CD4-positive, alpha-beta T cell (primary cell): ENCODE results near the gene MS4A15. TPM values are rescaled to one million over a fixed set of nuclear protein-coding genes. Genes with fewer than 3 reads are reported as not detected.

ENCODE experiments used
- ATAC-seq: fragments of 200-7000 bp; cut with Tn5 transposase; one replicate; pipeline ENCODE4 v1.10.0; 2022; ENCODE audit warnings: mild to moderate bottlenecking; ENCODE audit not compliant: poor library complexity
- CTCF ChIA-PET: fragments of 350-600 bp; sonication (Branson Sonifier 250); formaldehyde crosslinking; loops from one replicate; lab custom pipeline; 2021; ENCODE audit warnings: antibody characterized with exemption, inconsistent platforms; lab: Charles Lee
- POLR2A ChIA-PET: fragments of 350-600 bp; sonication (Branson Sonifier 250); formaldehyde crosslinking; loops from one replicate; lab custom pipeline; 2021; ENCODE audit warnings: antibody characterized with exemption, inconsistent platforms; lab: Charles Lee
- DNase-seq, 14 experiments: peaks; one replicate each; pipeline ENCODE4 v3.0.0-alpha.2; 2013 to 2020; ENCODE audit warnings: mixed read lengths in 2 of 14
- H3K27ac ChIP-seq, 2 donors: one replicate each; pipeline versions ENCODE4 v1.5.1 to v1.7.0; 2013; ENCODE audit warnings: low read length in 2 of 2, low read depth in 1 of 2, mild to moderate bottlenecking in 1 of 2
- H3K27me3 ChIP-seq, 2 experiments: 1 replicate in 1 of 2; 2 replicates in 1 of 2; pipeline versions ENCODE4 v1.6.1 to v1.7.0; 2013; ENCODE audit warnings: low read length in 2 of 2, control low read depth in 1 of 2, mild to moderate bottlenecking in 1 of 2, moderate library complexity in 1 of 2; ENCODE audit not compliant: insufficient read depth in 2 of 2, control insufficient read depth in 1 of 2
- H3K36me3 ChIP-seq: one replicate; pipeline ENCODE4 v1.6.1; 2013; ENCODE audit warnings: low read length, control low read depth; ENCODE audit not compliant: insufficient read depth
- H3K4me1 ChIP-seq: one replicate; pipeline ENCODE4 v1.6.1; 2013; ENCODE audit warnings: low read length, control low read depth; ENCODE audit not compliant: insufficient read depth
- H3K4me3 ChIP-seq: one replicate; pipeline ENCODE4 v1.5.1; 2013; ENCODE audit warnings: mild to moderate bottlenecking, low read length, moderate library complexity
- H3K9me3 ChIP-seq, 2 experiments: 1 replicate in 1 of 2; 2 replicates in 1 of 2; pipeline versions ENCODE4 v1.6.1 to v1.7.0; 2013; ENCODE audit warnings: low read length in 2 of 2, mild to moderate bottlenecking in 2 of 2, control low read depth in 1 of 2, moderate library complexity in 1 of 2; ENCODE audit not compliant: control insufficient read depth in 1 of 2, insufficient read depth in 1 of 2
- H3K27ac Mint-ChIP-seq: one replicate; pipeline ENCODE4 v1.8.0; 2020; ENCODE audit warnings: mixed read lengths
- H3K27me3 Mint-ChIP-seq: one replicate; pipeline ENCODE4 v1.8.0; 2021; ENCODE audit warnings: mixed read lengths
- H3K36me3 Mint-ChIP-seq: one replicate; pipeline ENCODE4 v1.8.0; 2021; ENCODE audit warnings: low read depth, mixed read lengths
- H3K4me1 Mint-ChIP-seq: one replicate; pipeline ENCODE4 v1.8.0; 2021; ENCODE audit warnings: low read depth, mixed read lengths
- H3K4me3 Mint-ChIP-seq: one replicate; pipeline ENCODE4 v1.8.0; 2020; ENCODE audit warnings: mild to moderate bottlenecking, mixed read lengths
- H3K9me3 Mint-ChIP-seq: one replicate; pipeline ENCODE4 v1.8.0; 2020; ENCODE audit warnings: mixed read lengths
- CTCF ChIP-seq: fragments of 200-600 bp; IDR thresholded peaks from one replicate; pipeline ENCODE4 v1.8.0; 2022; ENCODE audit warnings: antibody characterized with exemption, mild to moderate bottlenecking
- intact Hi-C, 2 experiments: fragments of 100-400 bp; cut with DNase I in 1 of 2; cut with micrococcal nuclease in 1 of 2; formaldehyde crosslinking; loops; one replicate each; pipeline versions ENCODE4 v1.15.1 to v1.9.0; 2023 to 2025; cut with DNase I, micrococcal nuclease
- total RNA-seq, 174 experiments: library from RNA in 2 of 174; stranded (reverse) in 2 of 174; gene quantifications; one replicate each; pipeline ENCODE4 v1.2.3 and lab custom pipeline; 2021 to 2026

The MS4A15 gene
- total RNA-seq, 2 experiments from 2014 or later: not detected

DNA sequence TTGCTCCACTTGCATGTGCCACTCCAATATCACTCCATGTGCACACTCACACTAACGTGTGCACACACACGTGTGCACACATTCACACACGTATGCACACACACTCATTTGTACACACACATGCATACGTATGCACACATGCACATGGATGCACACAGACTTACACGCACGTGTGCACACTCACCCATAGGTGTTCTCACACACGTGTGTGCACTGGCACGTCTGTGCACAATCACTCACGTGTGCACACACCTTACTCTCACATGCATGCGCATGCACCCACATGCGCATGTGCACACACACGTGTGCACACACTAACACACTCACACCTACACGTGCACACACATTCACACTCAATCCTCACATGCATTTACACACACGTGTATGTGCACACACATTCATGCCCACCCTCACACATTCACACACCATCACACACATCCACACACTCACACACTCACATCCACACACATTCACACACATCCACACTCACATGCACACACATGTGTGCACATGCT, 9.3 kb upstream of the MS4A15 start:
- ChIA-PET CTCF (no interaction called here), POLR2A (no interaction called here)
- DNase-seq: no peak
- Mint-ChIP-seq H3K36me3 (no peaks in the 10 kb centered on the region), H3K27ac (no peak overlapping the region), H3K9me3 (peaks cover 2% of the 10 kb centered on the region), H3K4me3 (no peak overlapping the region), H3K27me3 (peaks cover 36% of the 10 kb centered on the region), H3K4me1 (no peaks in the 10 kb centered on the region)
- Histone ChIP-seq H3K4me1 (no peaks in the 10 kb centered on the region), H3K27ac (no peak overlapping the region), H3K4me3 (no peak overlapping the region), H3K27me3 (peaks cover 0 to 2% of the 10 kb centered on the region in 2 experiments), H3K36me3 (no peaks in the 10 kb centered on the region), H3K9me3 (no peaks in the 10 kb centered on the region)
- TF ChIP-seq CTCF: no peak
- intact Hi-C loops: no loop called here
- ATAC-seq: no peak

GRCh38 chr11:60748225-60748624, 8.4 kb upstream of the MS4A15 start:
- H3K9me3 Mint-ChIP-seq: peaks cover 2% of the 10 kb centered on the region
- H3K36me3 ChIP-seq: no peaks in the 10 kb centered on the region
- H3K4me3 Mint-ChIP-seq: no peak overlapping the region
- ChIA-PET POLR2A (no interaction called here), CTCF (no interaction called here)
- H3K27ac Mint-ChIP-seq: no peak overlapping the region
- TF ChIP-seq CTCF: no peak
- H3K9me3 ChIP-seq: no peaks in the 10 kb centered on the region
- no peak overlapping the region for H3K27ac ChIP-seq
- H3K27me3 Mint-ChIP-seq: peaks cover 44% of the 10 kb centered on the region
- no peaks in the 10 kb centered on the region for H3K4me1 Mint-ChIP-seq
- H3K27me3 ChIP-seq: peaks cover 2 to 6% of the 10 kb centered on the region in 2 experiments
- ATAC-seq (no peak), DNase-seq (no peak)
- no peak overlapping the region for H3K4me3 ChIP-seq
- intact Hi-C loops: no loop called here
- H3K4me1 ChIP-seq: no peaks in the 10 kb centered on the region
- H3K36me3 Mint-ChIP-seq: no peaks in the 10 kb centered on the region

DNA sequence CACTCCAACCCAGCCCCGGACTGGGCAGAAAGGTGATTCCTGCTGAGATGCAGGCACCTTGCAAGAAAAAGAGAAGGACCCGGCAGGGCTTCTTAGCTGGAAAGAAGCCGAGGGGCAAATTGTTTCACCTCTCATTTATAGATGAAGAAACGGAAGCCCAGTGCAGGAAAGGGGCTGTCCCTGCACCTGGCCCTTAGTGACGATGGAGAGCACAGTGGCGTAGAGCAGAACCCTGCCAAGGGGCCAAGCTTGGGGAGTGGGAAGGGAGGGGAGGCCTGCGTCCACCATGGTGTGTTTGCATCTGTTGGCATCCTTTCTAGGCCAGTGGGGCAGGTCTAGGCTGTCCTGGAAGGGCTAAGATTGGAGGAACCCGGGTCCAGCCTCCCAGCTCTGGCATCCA, 7.8 kb upstream of the MS4A15 start:
- ATAC-seq (no peak), DNase-seq (no peak)
- Mint-ChIP-seq H3K27me3 (peaks cover 43% of the 10 kb centered on the region), H3K4me1 (no peaks in the 10 kb centered on the region), H3K36me3 (no peaks in the 10 kb centered on the region), H3K4me3 (no peak overlapping the region), H3K27ac (no peak overlapping the region), H3K9me3 (peaks cover 2% of the 10 kb centered on the region)
- no peaks in the 10 kb centered on the region for H3K9me3 ChIP-seq
- no peaks in the 10 kb centered on the region for H3K4me1 ChIP-seq
- POLR2A ChIA-PET: no interaction called here
- H3K27me3 ChIP-seq: peaks cover 5 to 6% of the 10 kb centered on the region in 2 experiments
- TF ChIP-seq CTCF: no peak
- intact Hi-C loops: no loop called here
- no peaks in the 10 kb centered on the region for H3K36me3 ChIP-seq
- H3K27ac ChIP-seq: no peak overlapping the region
- H3K4me3 ChIP-seq: no peak overlapping the region
- CTCF ChIA-PET: no interaction called here
